SK-N-SH (cell line): Measurements from ENCODE around the gene FBXL5. TPM values are rescaled to one million over a fixed set of nuclear protein-coding genes. Genes with fewer than 3 reads are reported as not detected.

Source experiments
- CTCF ChIA-PET: fragments of 300-600, 350-600 bp; formaldehyde crosslinking; extraction: SDS; loops from one replicate; lab custom pipeline; 2021; lab: Yijun Ruan, JAX
- POLR2A ChIA-PET: fragments of 350-600 bp; sonication (Branson Sonifier 250); formaldehyde crosslinking; extraction: SDS; loops from one replicate; lab custom pipeline; 2020; ENCODE audit warnings: antibody characterized with exemption, inconsistent platforms; lab: Yijun Ruan, JAX
- DNase-seq: peaks from one replicate; pipeline ENCODE4 v3.0.0; 2012
- H2AFZ ChIP-seq: fragments of 200-600 bp; sonication (generic); 2 replicates; pipeline ENCODE4 v1.8.1; 2016; ENCODE audit warnings: antibody characterized with exemption, mild to moderate bottlenecking, low read depth
- H3F3A ChIP-seq: fragments of 200-600 bp; sonication (generic); replicated peaks from 2 replicates; pipeline ENCODE3; 2016; ENCODE audit warnings: antibody characterized with exemption, mild to moderate bottlenecking; ENCODE audit not compliant: insufficient read depth
- H3K27ac ChIP-seq, 2 experiments: fragments of 200-500 bp in 1 of 2; fragments of 200-600 bp in 1 of 2; sonication (Bioruptor generic) in 1 of 2; sonication (generic), shearing (Covaris generic) in 1 of 2; 2 replicates each; pipeline versions ENCODE4 v1.5.1 to v1.6.1; 2014 to 2016; ENCODE audit warnings: low read depth in 2 of 2, inconsistent platforms in 1 of 2, low read length in 1 of 2, mild to moderate bottlenecking in 1 of 2, mixed read lengths in 1 of 2
- H3K27me3 ChIP-seq: fragments of 200-600 bp; sonication (generic), shearing (Covaris generic); 2 replicates; pipeline ENCODE4 v1.6.1; 2016; ENCODE audit warnings: mixed run types; ENCODE audit not compliant: insufficient read depth
- H3K36me3 ChIP-seq, 2 experiments: fragments of 200-500 bp in 1 of 2; fragments of 200-600 bp in 1 of 2; sonication (Bioruptor generic) in 1 of 2; sonication (generic) in 1 of 2; replicated peaks in 1 of 2; 2 replicates each; pipeline versions ENCODE3 to v1.5.1; 2014 to 2016; ENCODE audit warnings: low read length in 1 of 2, mild to moderate bottlenecking in 1 of 2; ENCODE audit not compliant: insufficient read depth in 2 of 2, control insufficient read depth in 1 of 2
- H3K4me1 ChIP-seq, 2 experiments: fragments of 200-500 bp in 1 of 2; fragments of 200-600 bp in 1 of 2; sonication (Bioruptor generic) in 1 of 2; sonication (generic), shearing (Covaris generic) in 1 of 2; 2 replicates each; pipeline versions ENCODE4 v1.5.1 to v1.6.1; 2014 to 2016; ENCODE audit warnings: low read depth in 1 of 2, low read length in 1 of 2, mixed run types in 1 of 2; ENCODE audit not compliant: insufficient read depth in 2 of 2, control insufficient read depth in 1 of 2
- H3K4me2 ChIP-seq: fragments of 200-600 bp; sonication (generic), shearing (Covaris generic); 2 replicates; pipeline ENCODE4 v1.6.1; 2017; ENCODE audit warnings: mixed run types
- H3K4me3 ChIP-seq, 2 experiments: fragments of 200-500 bp in 1 of 2; fragments of 200-600 bp in 1 of 2; sonication (Bioruptor generic) in 1 of 2; sonication (generic), shearing (Covaris generic) in 1 of 2; 2 replicates each; pipeline versions ENCODE4 v1.5.1 to v1.8.1; 2014 to 2016; ENCODE audit warnings: low read depth in 2 of 2, inconsistent platforms in 1 of 2, low read length in 1 of 2, mild to moderate bottlenecking in 1 of 2, mixed read lengths in 1 of 2, moderate library complexity in 1 of 2
- H3K79me2 ChIP-seq: fragments of 200-600 bp; sonication (generic); 2 replicates; pipeline ENCODE4 v1.8.1; 2017; ENCODE audit warnings: mild to moderate bottlenecking; ENCODE audit not compliant: insufficient read depth
- H3K9ac ChIP-seq: fragments of 200-600 bp; sonication (generic); 2 replicates; pipeline ENCODE4 v1.6.1; 2017; ENCODE audit warnings: mixed run types
- H3K9me2 ChIP-seq: fragments of 200-600 bp; sonication (generic); 2 replicates; pipeline ENCODE4 v1.6.1; 2017; ENCODE audit warnings: mixed run types
- H3K9me3 ChIP-seq: fragments of 200-600 bp; sonication (generic); 2 replicates; pipeline ENCODE4 v1.6.1; 2017; ENCODE audit warnings: mixed run types, mild to moderate bottlenecking, moderate library complexity
- H4K20me1 ChIP-seq: fragments of 200-600 bp; sonication (generic); 2 replicates; pipeline ENCODE4 v1.6.1; 2017; ENCODE audit warnings: mild to moderate bottlenecking, mixed run types; ENCODE audit not compliant: insufficient read depth
- ELF1 ChIP-seq: IDR thresholded peaks from 2 replicates; pipeline ENCODE4 v1.4.0; 2012
- EP300 ChIP-seq, 2 experiments: IDR thresholded peaks; 2 replicates each; pipeline versions ENCODE4 v1.4.0 to v1.6.1; 2012; ENCODE audit warnings: borderline replicate concordance in 1 of 2, low read depth in 1 of 2, low read length in 1 of 2
- FOXJ3 ChIP-seq: sonication (generic); formaldehyde crosslinking; IDR thresholded peaks from 2 replicates; pipeline ENCODE4 v1.5.1; 2020; ENCODE audit warnings: mild to moderate bottlenecking, missing genetic modification reagents
- FOXM1 ChIP-seq: IDR thresholded peaks from 2 replicates; pipeline ENCODE4 v1.4.0; 2012; ENCODE audit warnings: low read depth, mild to moderate bottlenecking
- GATA2 ChIP-seq: sonication (generic); formaldehyde crosslinking; IDR thresholded peaks from 2 replicates; pipeline ENCODE4 v1.5.0; 2020; ENCODE audit warnings: mild to moderate bottlenecking, missing genetic modification reagents
- JUND ChIP-seq: IDR thresholded peaks from 2 replicates; pipeline ENCODE4 v1.4.0; 2012
- MEF2A ChIP-seq: IDR thresholded peaks from 2 replicates; pipeline ENCODE4 v1.4.0; 2012; ENCODE audit warnings: low read depth, borderline replicate concordance
- NFIC ChIP-seq: IDR thresholded peaks from 2 replicates; pipeline ENCODE4 v1.4.0; 2012; ENCODE audit warnings: borderline replicate concordance
- NRF1 ChIP-seq: IDR thresholded peaks from 2 replicates; pipeline ENCODE4 v1.6.1; 2012; ENCODE audit warnings: low read depth, mild to moderate bottlenecking, low read length
- PBX3 ChIP-seq: IDR thresholded peaks from 2 replicates; pipeline ENCODE4; 2012
- POLR2AphosphoS5 ChIP-seq: IDR thresholded peaks from 2 replicates; pipeline ENCODE4 v1.6.1; 2012; ENCODE audit warnings: low read depth, low read length
- RAD21 ChIP-seq: IDR thresholded peaks from 2 replicates; pipeline ENCODE4 v1.6.1; 2012; ENCODE audit warnings: mild to moderate bottlenecking, low read length
- RCOR1 ChIP-seq: fragments of 150-350 bp; IDR thresholded peaks from 2 replicates; pipeline ENCODE4 v1.6.1; 2017; ENCODE audit warnings: antibody characterized with exemption, low read length
- RFX5 ChIP-seq: IDR thresholded peaks from 2 replicates; pipeline ENCODE4 v1.6.1; 2012; ENCODE audit warnings: mild to moderate bottlenecking, improper control_type of control experiment, low read length
- SMC3 ChIP-seq: IDR thresholded peaks from 2 replicates; pipeline ENCODE4 v1.6.1; 2012; ENCODE audit warnings: low read depth, low read length, improper control_type of control experiment
- TAF1 ChIP-seq: IDR thresholded peaks from 2 replicates; pipeline ENCODE4 v1.6.1; 2012; ENCODE audit warnings: low read depth, mild to moderate bottlenecking, low read length, moderate library complexity, borderline replicate concordance
- TEAD4 ChIP-seq: IDR thresholded peaks from 2 replicates; pipeline ENCODE4 v1.4.0; 2012; ENCODE audit warnings: mild to moderate bottlenecking, borderline replicate concordance; ENCODE audit not compliant: insufficient read depth
- USF2 ChIP-seq: fragments of 150-350 bp; IDR thresholded peaks from 2 replicates; pipeline ENCODE4 v1.6.1; 2017; ENCODE audit warnings: antibody characterized with exemption, low read length, low read depth, borderline replicate concordance
- YY1 ChIP-seq: IDR thresholded peaks from 2 replicates; pipeline ENCODE4 v1.4.0; 2012; ENCODE audit warnings: low read depth, mild to moderate bottlenecking
- ZBTB33 ChIP-seq: IDR thresholded peaks from 2 replicates; pipeline ENCODE4 v1.4.0; 2012; ENCODE audit warnings: low read depth, borderline replicate concordance
- WGBS: methylation state at CpG from one replicate; pipeline ENCODE4 v1.1.6; 2017; ENCODE audit warnings: low lambda C conversion rate; 5-methylcytosine and 5-hydroxymethylcytosine counted together
- polyA plus RNA-seq, 3 experiments: library from polyadenylated mRNA; depleted of rRNA; stranded (reverse); fragments of >200 nt; gene quantifications; 2 replicates each; pipeline ENCODE4 v1.2.3, GENCODE V29; 2012
- TF ChIP-seq, protein P1 (sequence below): fragments of 150-350 bp; IDR thresholded peaks from 2 replicates; pipeline ENCODE4 v1.6.1; 2016; ENCODE audit warnings: mild to moderate bottlenecking, low read depth, low read length
- TF ChIP-seq, protein P2 (sequence below): IDR thresholded peaks from 2 replicates; pipeline ENCODE4 v1.4.0; 2012; ENCODE audit warnings: low read depth
- TF ChIP-seq, protein P3 (sequence below): IDR thresholded peaks from 2 replicates; pipeline ENCODE4 v1.4.0; 2012; ENCODE audit warnings: low read depth, borderline replicate concordance

FBXL5 gene
- polyA plus RNA-seq, 1 of the 3 experiments (the other 2 are of a cell fraction): 13.5 TPM

- Histone ChIP-seq H3K9me2 (no peaks in the 10 kb centered on the region), H3K4me2 (no peak overlapping the region), H3K9ac (no peak overlapping the region), H3K9me3 (no peaks in the 10 kb centered on the region), H2AFZ (no peak overlapping the region), H3K4me1 (no peaks in the 10 kb centered on the region), H3K27me3 (no peaks in the 10 kb centered on the region), H3K79me2 (no peaks in the 10 kb centered on the region), H3K27ac (no peak overlapping the region)
- DNase-seq: no peak
- WGBS: 0% methylated on average over 1 of the region's 2 CpGs
- POLR2A ChIA-PET: no interaction called here
- TF ChIP-seq ZBTB33 (no peak), EP300 (IDR thresholded peaks at IDR 0.05; ENCODE audit: borderline replicate concordance in 1 of 2, low read depth in 1 of 2, low read length in 1 of 2) (no peak), RCOR1 (no peak), SMC3 (no peak), GATA2 (CRISPR knock-in tag) (no peak), PBX3 (no peak), POLR2AphosphoS5 (no peak), FOXJ3 (no peak), NFIC (no peak)
- TF ChIP-seq, all 33 proteins: peak for 0
- Histone ChIP-seq H3K36me3 (peaks cover 5 to 18% of the 10 kb centered on the region in 2 experiments), H3F3A (no peaks in the 10 kb centered on the region), H3K4me3 (no peak overlapping the region), H4K20me1 (no peaks in the 10 kb centered on the region)
- CTCF ChIA-PET: no interaction called here
Measured at GRCh38 chr4:15575966-15576365, 79.2 kb downstream of the FBXL5 start.

- Histone ChIP-seq H3K9me2 (no peaks in the 10 kb centered on the region), H3K9ac (no peak overlapping the region), H3K27me3 (no peaks in the 10 kb centered on the region), H3K4me3 (no peak overlapping the region), H3K36me3 (peaks cover 20 to 32% of the 10 kb centered on the region in 2 experiments), H2AFZ (no peak overlapping the region), H3K79me2 (no peaks in the 10 kb centered on the region), H3K9me3 (no peaks in the 10 kb centered on the region), H3K27ac (no peak overlapping the region), H3K4me1 (no peaks in the 10 kb centered on the region), H3K4me2 (no peak overlapping the region), H4K20me1 (no peaks in the 10 kb centered on the region), H3F3A (no peaks in the 10 kb centered on the region)
- ChIA-PET CTCF (no interaction called here), POLR2A (no interaction called here)
- TF ChIP-seq RAD21 (no peak), RFX5 (no peak), JUND (no peak), FOXJ3 (no peak), GATA2 (CRISPR knock-in tag) (no peak), EP300 (IDR thresholded peaks at IDR 0.05; ENCODE audit: borderline replicate concordance in 1 of 2, low read depth in 1 of 2, low read length in 1 of 2) (no peak), YY1 (no peak), MEF2A (no peak), TEAD4 (no peak), ELF1 (no peak), POLR2AphosphoS5 (no peak), TAF1 (no peak), RCOR1 (no peak), NRF1 (no peak), USF2 (no peak), FOXM1 (no peak)
- TF ChIP-seq, protein P1, sequence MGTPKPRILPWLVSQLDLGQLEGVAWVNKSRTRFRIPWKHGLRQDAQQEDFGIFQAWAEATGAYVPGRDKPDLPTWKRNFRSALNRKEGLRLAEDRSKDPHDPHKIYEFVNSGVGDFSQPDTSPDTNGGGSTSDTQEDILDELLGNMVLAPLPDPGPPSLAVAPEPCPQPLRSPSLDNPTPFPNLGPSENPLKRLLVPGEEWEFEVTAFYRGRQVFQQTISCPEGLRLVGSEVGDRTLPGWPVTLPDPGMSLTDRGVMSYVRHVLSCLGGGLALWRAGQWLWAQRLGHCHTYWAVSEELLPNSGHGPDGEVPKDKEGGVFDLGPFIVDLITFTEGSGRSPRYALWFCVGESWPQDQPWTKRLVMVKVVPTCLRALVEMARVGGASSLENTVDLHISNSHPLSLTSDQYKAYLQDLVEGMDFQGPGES: no peak
- TF ChIP-seq, protein P2, sequence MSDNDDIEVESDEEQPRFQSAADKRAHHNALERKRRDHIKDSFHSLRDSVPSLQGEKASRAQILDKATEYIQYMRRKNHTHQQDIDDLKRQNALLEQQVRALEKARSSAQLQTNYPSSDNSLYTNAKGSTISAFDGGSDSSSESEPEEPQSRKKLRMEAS: no peak
- TF ChIP-seq, protein P3, sequence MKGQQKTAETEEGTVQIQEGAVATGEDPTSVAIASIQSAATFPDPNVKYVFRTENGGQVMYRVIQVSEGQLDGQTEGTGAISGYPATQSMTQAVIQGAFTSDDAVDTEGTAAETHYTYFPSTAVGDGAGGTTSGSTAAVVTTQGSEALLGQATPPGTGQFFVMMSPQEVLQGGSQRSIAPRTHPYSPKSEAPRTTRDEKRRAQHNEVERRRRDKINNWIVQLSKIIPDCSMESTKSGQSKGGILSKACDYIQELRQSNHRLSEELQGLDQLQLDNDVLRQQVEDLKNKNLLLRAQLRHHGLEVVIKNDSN: no peak
- DNase-seq: no peak
- 97% methylated on average over 5 of the region's 5 CpGs for WGBS
Measured at GRCh38 chr4:15569746-15570145, 85.4 kb downstream of the FBXL5 start.
